ENCODE measurements around the gene MAGED1. TPM values are rescaled to one million over a fixed set of nuclear protein-coding genes. Genes with fewer than 3 reads are reported as not detected.

Gene MAGED1
- total and polyA plus RNA-seq, 2 experiments from 2014 or later, result 60.8 to 89.8 TPM

- no peak for TF ChIP-seq ZNF462 (CRISPR knock-in tag; IDR thresholded peaks at IDR 0.05)
Observed at GRCh38 chrX:51878056-51878455, 15.4 kb upstream of the MAGED1 start (continued).

GRCh38 chrX:51889851-51890250, 3.6 kb upstream of the MAGED1 start:
- Histone ChIP-seq H3K4me1 (ENCODE audit: insufficient read depth) (no peaks in the 10 kb centered on the region), H3K27me3 (ENCODE audit: insufficient read depth) (no peaks in the 10 kb centered on the region), H3F3A (replicated peaks; ENCODE audit: low read depth) (no peaks in the 10 kb centered on the region), H3K27ac (ENCODE audit: low read depth) (no peak overlapping the region), H4K20me1 (replicated peaks; ENCODE audit: insufficient read depth) (no peaks in the 10 kb centered on the region), H3K9me2 (ENCODE audit: insufficient read depth) (no peaks in the 10 kb centered on the region), H3K36me3 (ENCODE audit: insufficient read depth) (no peaks in the 10 kb centered on the region), H3K79me2 (replicated peaks; ENCODE audit: insufficient read depth) (no peaks in the 10 kb centered on the region), H3K4me2 (no peak overlapping the region), H3K4me3 (no peak overlapping the region), H2AFZ (no peak overlapping the region)
- H3K36me3 Mint-ChIP-seq (ENCODE audit: low read depth), result no peaks in the 10 kb centered on the region
- peaks cover 9% of the 10 kb centered on the region for H3K27me3 Mint-ChIP-seq (ENCODE audit: insufficient read depth, low read depth, poor library complexity)
- H3K4me1 Mint-ChIP-seq, result peaks cover 5% of the 10 kb centered on the region
- H3K4me3 Mint-ChIP-seq, result no peak overlapping the region
- no peak overlapping the region for H3K27ac Mint-ChIP-seq
- no peak for ATAC-seq
- no peak for DNase-seq (ENCODE audit: low spot score)
- H3K9me3 Mint-ChIP-seq, result no peaks in the 10 kb centered on the region; the same call in 2 of the 3 replicates
- no peak for TF ChIP-seq POLR2AphosphoS5 (IDR thresholded peaks at IDR 0.05; ENCODE audit: low read depth)
- TF ChIP-seq EZH2phosphoT487 (IDR thresholded peaks at IDR 0.05; ENCODE audit: unreplicated experiment), result no peak
- TF ChIP-seq ZNF331 (CRISPR knock-in tag; IDR thresholded peaks at IDR 0.05; ENCODE audit: low read depth), result no peak
- TF ChIP-seq JUNB (IDR thresholded peaks at IDR 0.05; ENCODE audit: unreplicated experiment), result no peak
- TF ChIP-seq ZNF462 (CRISPR knock-in tag; IDR thresholded peaks at IDR 0.05), result no peak
- TF ChIP-seq CREB1 (CRISPR knock-in tag; IDR thresholded peaks at IDR 0.05; ENCODE audit: low read depth), result no peak
- TF ChIP-seq EZH2 (IDR thresholded peaks at IDR 0.05; ENCODE audit: low read depth, unreplicated experiment), result no peak
- TF ChIP-seq CTCF (conservative IDR thresholded peaks at IDR 0.05; ENCODE audit: low read depth in 2 of 2), result no peak

All from GM23338 (cell line).